Duodenal mucosa (tissue), 2 donors: ENCODE data around the gene PARP9.

Source experiments
- H3K27ac ChIP-seq: one replicate; pipeline ENCODE4 v1.7.0; 2013; ENCODE audit warnings: low read depth, low read length
- H3K27me3 ChIP-seq, 2 donors: one replicate each; pipeline ENCODE4 v1.7.0; 2013; ENCODE audit warnings: low read length in 2 of 2, control low read depth in 1 of 2; ENCODE audit not compliant: insufficient read depth in 2 of 2, control insufficient read depth in 1 of 2
- H3K36me3 ChIP-seq, 2 donors: one replicate each; pipeline ENCODE4 v1.7.0; 2013; ENCODE audit warnings: low read length in 2 of 2, control low read depth in 1 of 2; ENCODE audit not compliant: insufficient read depth in 2 of 2, control insufficient read depth in 1 of 2
- H3K4me1 ChIP-seq, 2 donors: one replicate each; pipeline ENCODE4 v1.7.0; 2013; ENCODE audit warnings: low read length in 2 of 2, control low read depth in 1 of 2; ENCODE audit not compliant: insufficient read depth in 2 of 2, control insufficient read depth in 1 of 2
- H3K4me3 ChIP-seq, 2 donors: one replicate each; pipeline ENCODE4 v1.7.0; 2013; ENCODE audit warnings: low read length in 2 of 2, low read depth in 1 of 2
- H3K9ac ChIP-seq, 2 donors: one replicate each; pipeline ENCODE4 v1.7.0; 2013; ENCODE audit warnings: low read length in 2 of 2, low read depth in 1 of 2
- H3K9me3 ChIP-seq, 2 donors: one replicate each; pipeline ENCODE4 v1.7.0; 2013; ENCODE audit warnings: low read length in 2 of 2, control low read depth in 1 of 2; ENCODE audit not compliant: control insufficient read depth in 1 of 2

PARP9 gene

GRCh38 chr3:122555275-122556071, 8.6 kb downstream of the PARP9 start:
- H3K9ac ChIP-seq = no peak overlapping the region
- peaks cover 50 to 79% of the 10 kb centered on the region in 2 donors for H3K36me3 ChIP-seq
- H3K27ac ChIP-seq = no peak overlapping the region

GRCh38 chr3:122553171-122553570, 10.9 kb downstream of the PARP9 start:
- Histone ChIP-seq H3K9ac (no peak overlapping the region), H3K9me3 (no peaks in the 10 kb centered on the region), H3K4me3 (no peak overlapping the region), H3K36me3 (peaks cover 50 to 84% of the 10 kb centered on the region in 2 donors), H3K4me1 (no peaks in the 10 kb centered on the region), H3K27me3 (no peaks in the 10 kb centered on the region), H3K27ac (no peak overlapping the region)

More at GRCh38 chr3:122555275-122556071, 8.6 kb downstream of the PARP9 start:
- Histone ChIP-seq H3K9me3 (no peaks in the 10 kb centered on the region), H3K4me1 (no peaks in the 10 kb centered on the region), H3K4me3 (no peak overlapping the region), H3K27me3 (no peaks in the 10 kb centered on the region)

- no peaks in the 10 kb centered on the region for H3K4me1 ChIP-seq
- no peaks in the 10 kb centered on the region for H3K9me3 ChIP-seq
- no peaks in the 10 kb centered on the region for H3K27me3 ChIP-seq
- H3K4me3 ChIP-seq = no peak overlapping the region
- peaks cover 36 to 83% of the 10 kb centered on the region in 2 donors for H3K36me3 ChIP-seq
- H3K9ac ChIP-seq = no peak overlapping the region
- H3K27ac ChIP-seq = no peak overlapping the region
These were observed 15.5 kb downstream of the PARP9 start for GRCh38 chr3:122548619-122549018.

DNA sequence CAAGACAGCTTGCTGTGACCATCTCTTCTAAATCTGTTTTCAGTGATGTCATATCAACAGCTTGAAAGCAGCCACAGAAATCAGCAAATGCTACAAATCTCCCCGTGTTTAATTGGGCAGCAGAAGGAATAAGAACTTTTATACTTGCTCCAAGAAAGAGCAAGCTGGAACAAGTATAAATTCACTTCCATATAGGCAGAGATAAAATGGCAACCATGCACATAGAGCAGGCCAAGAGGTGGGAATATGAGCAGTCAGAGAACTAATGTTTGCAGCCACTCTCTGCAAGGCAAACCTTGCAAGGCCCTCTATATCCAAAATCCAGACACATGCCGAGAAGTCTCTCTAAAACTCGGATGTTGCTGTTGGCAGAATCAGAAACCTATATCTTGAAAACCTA, 16.0 kb downstream of the PARP9 start:
- no peak overlapping the region for H3K9ac ChIP-seq
- peaks cover 31 to 79% of the 10 kb centered on the region in 2 donors for H3K36me3 ChIP-seq
- no peak overlapping the region for H3K27ac ChIP-seq
- no peaks in the 10 kb centered on the region for H3K9me3 ChIP-seq
- H3K27me3 ChIP-seq = no peaks in the 10 kb centered on the region
- no peaks in the 10 kb centered on the region for H3K4me1 ChIP-seq
- no peak overlapping the region for H3K4me3 ChIP-seq

GRCh38 chr3:122546151-122546550, 17.9 kb downstream of the PARP9 start:
- Histone ChIP-seq H3K27me3 (no peaks in the 10 kb centered on the region), H3K9me3 (no peaks in the 10 kb centered on the region), H3K9ac (no peak overlapping the region), H3K27ac (no peak overlapping the region), H3K4me1 (no peaks in the 10 kb centered on the region), H3K4me3 (no peak overlapping the region), H3K36me3 (peaks cover 22 to 66% of the 10 kb centered on the region in 2 donors)

GRCh38 chr3:122538956-122539490, 25.1 kb downstream of the PARP9 start:
- Histone ChIP-seq H3K4me1 (no peaks in the 10 kb centered on the region), H3K36me3 (peaks cover 28 to 58% of the 10 kb centered on the region in 2 donors), H3K27me3 (no peaks in the 10 kb centered on the region), H3K9me3 (no peaks in the 10 kb centered on the region), H3K4me3 (no peak overlapping the region), H3K27ac (no peak overlapping the region), H3K9ac (no peak overlapping the region)

- Histone ChIP-seq H3K36me3 (peaks cover 49 to 77% of the 10 kb centered on the region in 2 donors), H3K27ac (no peak overlapping the region), H3K27me3 (no peaks in the 10 kb centered on the region), H3K4me1 (no peaks in the 10 kb centered on the region), H3K4me3 (no peak overlapping the region), H3K9me3 (no peaks in the 10 kb centered on the region), H3K9ac (no peak overlapping the region)
These were observed 27.5 kb downstream of the PARP9 start for GRCh38 chr3:122536632-122537001.

- Histone ChIP-seq H3K27me3 (no peaks in the 10 kb centered on the region), H3K27ac (no peak overlapping the region), H3K9me3 (no peaks in the 10 kb centered on the region), H3K9ac (no peak overlapping the region), H3K36me3 (peaks cover 47 to 75% of the 10 kb centered on the region in 2 donors), H3K4me1 (no peaks in the 10 kb centered on the region), H3K4me3 (no peak overlapping the region)
These were observed 28.0 kb downstream of the PARP9 start for GRCh38 chr3:122535964-122536631.

GRCh38 chr3:122533931-122534334, 30.2 kb downstream of the PARP9 start:
- Histone ChIP-seq H3K36me3 (peaks cover 53 to 60% of the 10 kb centered on the region in 2 donors), H3K27me3 (no peaks in the 10 kb centered on the region), H3K9me3 (no peaks in the 10 kb centered on the region), H3K27ac (no peak overlapping the region), H3K9ac (no peak overlapping the region), H3K4me3 (no peak overlapping the region), H3K4me1 (no peaks in the 10 kb centered on the region)

DNA sequence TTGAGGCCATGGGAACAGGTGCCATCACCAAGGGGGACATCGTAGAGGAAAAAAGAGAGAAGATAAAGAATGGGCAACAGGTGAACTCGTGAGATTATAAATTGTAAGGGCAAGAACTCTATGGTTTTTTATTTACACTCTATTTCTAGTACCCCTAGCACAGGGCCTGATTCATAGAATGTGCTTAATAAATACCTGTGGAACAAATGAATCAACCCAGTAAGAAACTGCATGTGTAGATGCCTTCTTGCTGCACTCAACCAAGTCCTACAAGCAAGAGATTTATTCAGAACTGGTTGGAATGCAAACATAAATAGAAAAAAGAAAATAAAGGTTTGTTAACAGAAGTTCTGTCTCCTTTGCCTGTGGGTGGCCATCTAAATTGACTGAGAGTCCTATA, 30.6 kb downstream of the PARP9 start:
- Histone ChIP-seq H3K9ac (no peak overlapping the region), H3K9me3 (no peaks in the 10 kb centered on the region), H3K4me3 (no peak overlapping the region), H3K36me3 (peaks cover 54 to 58% of the 10 kb centered on the region in 2 donors), H3K4me1 (no peaks in the 10 kb centered on the region), H3K27ac (no peak overlapping the region), H3K27me3 (no peaks in the 10 kb centered on the region)
